GM19240 (cell line): Measurements from ENCODE around the gene CYBRD1.
A peak's percentile ranks its signal among the peaks of the same experiment; 100 is the strongest.
"Not testable (repeated sequence)": the region's sequence is repeated elsewhere in the genome, so short reads cannot be mapped to it uniquely, and the experiment has no call there.

Source experiments
- DNase-seq: peaks from one replicate; pipeline ENCODE4 v3.0.0; 2011; ENCODE audit warnings: low spot score; ENCODE audit not compliant: insufficient read length

Gene CYBRD1

DNA sequence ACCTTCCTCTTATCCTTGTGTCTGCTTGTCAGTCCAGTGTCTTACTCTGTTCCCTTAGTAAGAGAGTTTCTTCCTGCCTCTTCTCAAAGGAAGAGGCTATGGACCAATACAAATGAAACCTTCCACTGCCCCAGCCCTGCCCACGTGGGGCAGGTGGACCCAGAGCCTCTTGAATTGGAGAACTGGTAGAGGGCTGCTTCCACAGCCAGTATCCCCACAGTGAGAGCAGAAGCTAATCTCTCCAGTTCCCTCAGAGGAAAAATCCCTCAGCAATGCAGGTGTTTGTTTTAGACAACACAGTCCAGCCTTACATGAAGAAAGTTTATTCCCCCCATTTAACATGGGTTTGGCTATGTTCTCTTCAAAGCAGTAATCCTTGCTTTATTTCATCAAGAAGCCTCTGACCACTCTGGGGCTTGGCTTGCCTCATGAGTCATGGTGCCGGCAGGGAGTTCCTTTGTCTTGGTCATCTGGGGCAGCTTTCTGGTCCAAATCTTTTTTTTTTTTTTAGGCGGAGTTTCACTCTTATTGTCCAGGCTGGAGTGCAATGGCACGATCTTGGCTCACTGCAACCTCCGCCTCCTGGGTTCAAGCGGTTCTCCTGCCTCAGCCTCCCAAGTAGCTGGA, 6.5 kb upstream of the CYBRD1 start:
- DNase-seq: no peak

DNA sequence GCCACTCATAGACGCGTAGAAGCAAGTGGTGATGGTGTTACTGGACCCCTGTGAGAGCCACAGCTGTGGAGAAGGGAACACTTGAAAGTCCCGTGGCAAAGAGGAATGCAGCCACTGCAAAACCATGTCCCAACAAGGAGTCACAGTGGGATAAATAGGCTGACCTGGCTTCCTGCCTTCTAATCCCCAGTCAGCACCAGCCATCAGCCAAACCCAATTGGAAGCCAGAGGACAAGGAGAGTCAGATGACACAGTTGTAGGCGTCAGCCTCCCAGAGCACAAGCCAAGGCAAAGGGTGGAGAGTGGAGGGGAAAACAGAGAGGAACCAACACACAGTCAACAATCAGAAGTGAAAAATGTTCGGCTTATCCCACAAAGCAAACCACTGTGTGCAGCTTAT, 5.5 kb upstream of the CYBRD1 start:
- DNase-seq: no peak

DNA sequence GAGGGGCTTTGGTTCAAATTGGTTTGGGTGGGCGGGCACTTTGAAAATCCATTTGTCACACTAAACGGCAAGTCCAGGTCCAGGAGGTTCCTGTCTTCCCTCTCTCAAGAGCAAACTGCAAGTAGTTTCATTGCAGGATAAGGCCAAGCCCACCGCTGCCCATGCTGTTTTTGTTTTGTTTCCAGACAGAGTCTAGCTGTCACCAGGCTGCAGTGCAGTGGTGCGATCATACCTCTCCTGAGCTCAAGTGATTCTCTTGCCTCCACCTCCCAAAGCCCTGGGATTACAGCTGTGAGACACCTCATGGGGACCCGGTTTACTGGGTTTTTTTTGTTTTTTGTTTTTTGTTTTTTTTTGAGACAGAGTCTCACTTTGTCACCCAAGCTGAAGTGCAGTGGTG, 1.8 kb upstream of the CYBRD1 start:
- no peak for DNase-seq

DNA sequence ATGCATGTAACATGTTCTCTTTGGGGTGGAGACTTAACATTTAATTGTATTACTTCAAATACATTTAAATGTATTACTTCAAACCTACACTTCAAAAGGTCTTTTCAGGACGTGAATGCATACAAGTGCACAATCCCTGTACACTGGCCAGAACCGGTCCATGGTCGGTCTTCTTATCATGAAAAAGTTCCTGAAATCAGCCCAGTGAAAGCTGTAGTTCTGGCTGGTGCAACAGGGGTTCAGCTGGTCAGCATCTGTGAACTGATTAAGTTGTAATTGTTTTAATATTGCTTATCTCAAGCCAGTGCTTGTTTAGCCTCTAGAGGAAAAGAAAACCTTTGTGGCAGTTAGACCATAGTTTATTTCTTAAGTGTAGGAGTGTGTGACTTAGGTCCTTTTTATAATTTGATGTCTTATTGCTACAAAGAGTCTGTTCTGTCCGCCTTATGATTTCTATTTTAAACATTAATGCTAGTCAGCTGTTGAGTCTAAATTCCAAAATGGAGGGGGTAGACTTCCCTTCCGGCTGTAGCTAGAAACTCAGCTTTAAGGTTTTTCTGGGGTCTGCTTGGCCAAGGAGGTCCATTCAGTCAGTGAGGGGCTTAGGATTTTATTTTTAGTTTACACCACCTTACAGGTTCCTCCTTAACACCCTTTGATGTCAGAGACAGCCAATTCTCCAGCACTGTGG, 768 bp upstream of the CYBRD1 start:
- no peak for DNase-seq

DNA sequence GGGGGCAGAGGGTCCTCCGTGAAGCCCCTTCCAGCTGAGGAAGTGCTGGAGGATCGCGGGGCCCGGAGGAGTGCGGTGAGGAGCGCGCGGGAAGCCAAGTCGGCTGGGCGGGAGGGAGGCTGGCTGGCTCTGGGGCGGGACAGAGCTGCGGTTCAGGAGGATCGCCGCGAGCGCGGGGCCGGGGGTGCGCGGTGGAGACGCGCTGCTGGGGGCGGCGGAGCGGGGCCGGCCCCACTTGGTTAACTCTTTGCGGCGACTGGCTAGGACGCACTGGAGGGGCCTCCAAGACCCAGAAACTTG, 464 bp downstream of the CYBRD1 start:
- peak; percentile 9 for DNase-seq

DNA sequence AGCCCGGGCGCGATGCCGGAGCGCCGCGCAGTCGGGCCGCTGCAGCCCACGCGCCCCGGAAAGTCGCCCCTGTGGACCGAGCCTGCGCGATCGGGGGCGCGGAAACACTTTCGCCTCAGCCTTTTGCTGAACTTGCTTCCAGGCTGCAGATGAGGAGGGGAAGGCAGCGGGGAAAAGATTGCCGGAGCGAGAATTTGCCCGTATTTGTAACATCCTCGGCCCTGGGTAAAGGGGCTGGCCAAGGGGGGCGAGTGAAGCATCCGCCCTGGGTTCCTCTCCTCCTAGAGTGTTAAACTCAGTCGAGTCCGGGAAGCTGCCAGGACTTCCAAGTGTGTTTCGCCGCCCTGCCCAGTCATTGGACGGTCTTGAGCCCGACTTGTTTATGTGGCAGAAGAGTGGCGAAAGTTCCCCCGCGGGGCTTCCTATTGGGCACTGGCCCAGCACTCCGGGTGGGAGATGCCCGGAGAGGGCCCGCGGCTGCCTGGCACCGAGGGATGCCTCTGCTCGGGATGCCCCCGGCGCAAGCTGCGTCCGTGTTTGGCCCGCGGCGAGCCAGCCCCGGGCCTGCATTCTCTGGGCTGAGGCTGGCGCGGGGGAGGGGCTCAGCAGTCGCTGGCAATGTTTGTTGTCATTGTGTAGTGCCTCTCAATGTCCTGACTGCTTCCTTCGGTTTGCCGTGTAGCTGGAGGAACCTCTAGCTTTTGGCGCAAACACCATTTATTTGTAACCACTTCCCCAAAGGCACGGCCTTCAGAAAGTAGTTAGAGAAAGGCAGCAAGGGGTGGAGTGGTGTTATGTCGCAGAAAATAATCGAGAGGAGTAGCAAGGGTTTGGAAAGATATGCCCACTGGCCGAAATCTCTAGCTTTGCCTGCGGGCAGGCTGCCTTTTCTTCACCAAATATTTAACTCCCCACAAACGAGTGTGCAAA, 1.1 kb downstream of the CYBRD1 start:
- DNase-seq: no peak

DNA sequence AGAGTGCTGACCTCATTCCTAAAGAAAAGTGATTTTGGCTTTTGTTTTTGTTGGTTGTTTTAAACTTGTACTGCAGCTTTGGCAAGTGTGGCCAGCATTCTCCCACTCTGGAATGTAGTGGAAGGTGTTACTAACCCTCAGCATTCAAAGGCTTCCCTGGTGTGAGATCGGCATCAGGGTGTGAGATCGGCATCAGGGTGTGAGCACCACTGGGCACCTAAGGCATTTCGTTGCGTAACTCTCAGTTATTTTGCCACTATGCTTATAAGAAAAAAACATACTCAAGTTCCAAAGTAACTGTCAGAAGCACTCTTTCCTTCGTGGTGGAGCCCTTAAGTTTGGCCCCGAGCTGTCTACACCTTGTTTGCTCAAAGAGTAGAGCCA, 1.7 kb downstream of the CYBRD1 start:
- no peak for DNase-seq

DNA sequence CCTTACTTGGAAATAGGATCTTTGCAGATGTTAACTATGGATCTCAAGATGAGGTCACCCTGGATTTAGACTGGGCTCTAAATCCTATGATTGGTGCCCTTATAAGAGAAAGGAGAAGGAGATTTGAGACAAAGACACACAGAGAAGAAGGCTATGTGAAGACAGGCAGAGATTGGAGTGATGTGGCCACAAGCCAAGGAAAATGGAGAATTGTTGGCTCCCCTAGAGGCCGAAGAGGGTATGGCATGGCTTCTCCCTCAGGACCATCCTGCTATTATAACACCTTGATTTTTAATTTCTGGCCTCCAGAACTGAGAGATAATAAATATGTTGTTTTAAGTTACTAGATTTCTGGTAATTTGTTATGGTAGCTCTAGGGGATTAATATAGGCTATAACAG, 7.6 kb downstream of the CYBRD1 start:
- no peak for DNase-seq

DNA sequence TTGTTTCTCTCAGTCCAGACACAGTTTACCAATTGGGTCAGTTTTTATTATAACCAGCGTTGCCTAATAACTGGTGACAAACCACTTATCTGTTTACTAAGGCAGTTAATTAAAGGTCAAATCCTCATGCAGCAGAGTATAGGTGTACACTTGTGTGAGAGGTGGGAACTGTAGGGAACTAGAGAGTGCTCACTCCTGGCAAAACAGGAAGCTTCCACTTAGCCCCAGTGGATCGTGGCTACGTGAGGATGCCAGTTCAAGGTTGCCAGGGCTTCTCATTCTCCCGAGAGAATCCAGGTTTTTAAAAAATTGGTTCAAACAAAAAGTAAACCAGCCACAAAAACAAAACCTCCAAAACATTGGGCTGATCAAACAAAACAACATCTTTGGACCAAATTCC, 8.1 kb downstream of the CYBRD1 start:
- DNase-seq: no peak

DNA sequence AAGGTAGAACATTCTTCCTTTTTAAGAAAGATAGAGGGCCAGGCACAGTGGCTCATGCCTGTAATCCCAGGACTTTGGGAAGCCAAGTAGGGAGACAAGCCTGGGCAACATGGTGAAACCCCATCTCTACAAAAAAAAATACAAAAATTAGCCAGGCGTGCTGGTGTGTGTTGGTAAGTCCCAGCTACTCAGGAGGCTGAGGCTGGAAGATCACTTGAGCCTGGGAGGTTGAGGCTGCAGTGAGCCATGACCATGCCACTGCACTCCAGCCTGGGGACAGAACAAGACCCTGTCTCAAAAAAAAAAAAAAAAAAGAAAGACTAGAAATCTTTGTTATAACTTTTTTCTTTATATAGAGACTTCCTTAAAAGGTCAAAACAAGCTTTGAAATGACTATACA, 8.6 kb downstream of the CYBRD1 start:
- not testable (repeated sequence) for DNase-seq

DNA sequence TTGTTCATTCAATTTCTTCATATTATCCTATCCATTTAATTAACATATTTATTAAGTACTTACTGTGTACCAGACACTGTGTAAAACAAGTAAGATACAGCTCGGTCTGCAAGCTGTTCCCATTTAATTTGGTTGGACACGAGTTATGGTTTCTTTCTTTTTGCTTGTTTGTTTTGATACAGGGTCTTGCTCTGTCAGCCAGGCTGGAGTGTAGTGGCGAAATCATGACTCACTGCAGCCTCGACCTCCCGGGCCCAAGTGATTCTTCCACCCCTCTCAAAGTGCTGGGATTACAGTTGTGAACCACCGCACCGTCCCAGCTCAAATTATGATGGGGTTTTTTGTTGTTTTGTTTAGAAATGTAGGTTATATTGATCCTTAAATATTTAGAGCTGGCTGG, 9.0 kb downstream of the CYBRD1 start:
- DNase-seq: no peak

DNA sequence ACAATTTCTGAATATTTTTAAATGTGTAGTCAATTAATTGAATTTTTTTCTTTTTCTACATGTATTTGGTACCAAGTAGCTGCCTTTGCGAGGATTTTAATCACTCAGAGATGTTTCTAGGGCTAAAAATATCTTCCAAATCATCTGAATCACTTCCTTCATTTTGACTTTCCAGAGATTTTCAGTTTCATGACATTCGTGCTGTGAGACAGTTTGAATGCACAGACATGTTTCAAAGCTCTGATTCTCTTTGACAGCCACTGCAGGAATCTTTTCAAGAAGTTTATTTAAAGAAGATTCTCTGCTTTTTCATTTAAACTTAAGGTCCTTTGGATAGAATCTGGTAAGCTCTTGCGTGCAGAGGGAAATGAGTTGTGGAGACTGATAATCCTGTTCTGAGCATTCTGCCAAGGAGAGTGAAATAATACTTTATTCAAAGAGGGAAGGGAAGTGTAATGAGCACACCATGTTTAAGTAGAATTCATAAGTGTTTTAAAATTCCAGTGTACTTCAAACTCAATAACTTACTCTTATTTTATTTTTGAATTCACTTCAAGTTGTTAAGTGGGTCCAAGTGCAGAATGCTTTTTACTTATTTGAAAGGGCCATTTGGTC, 9.7 kb downstream of the CYBRD1 start:
- no peak for DNase-seq

DNA sequence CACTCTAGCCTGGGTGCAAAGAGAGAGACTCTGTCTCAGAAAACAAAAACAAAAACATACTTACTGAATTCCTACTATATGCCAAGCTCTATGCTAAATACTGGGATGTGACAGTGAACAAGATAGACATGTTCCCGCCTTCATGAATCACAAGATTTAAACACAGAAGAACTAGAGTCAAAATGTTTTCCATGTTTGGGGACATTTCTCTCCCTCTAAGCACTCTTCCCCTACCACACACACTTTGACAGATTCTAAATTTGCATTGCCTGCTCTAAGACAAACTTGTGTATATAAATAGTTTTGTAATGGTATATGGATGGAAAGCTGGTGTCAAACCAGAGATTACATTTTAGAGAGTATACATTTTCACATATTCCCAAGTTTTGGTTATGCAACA, 11.1 kb downstream of the CYBRD1 start:
- DNase-seq: no peak

DNA sequence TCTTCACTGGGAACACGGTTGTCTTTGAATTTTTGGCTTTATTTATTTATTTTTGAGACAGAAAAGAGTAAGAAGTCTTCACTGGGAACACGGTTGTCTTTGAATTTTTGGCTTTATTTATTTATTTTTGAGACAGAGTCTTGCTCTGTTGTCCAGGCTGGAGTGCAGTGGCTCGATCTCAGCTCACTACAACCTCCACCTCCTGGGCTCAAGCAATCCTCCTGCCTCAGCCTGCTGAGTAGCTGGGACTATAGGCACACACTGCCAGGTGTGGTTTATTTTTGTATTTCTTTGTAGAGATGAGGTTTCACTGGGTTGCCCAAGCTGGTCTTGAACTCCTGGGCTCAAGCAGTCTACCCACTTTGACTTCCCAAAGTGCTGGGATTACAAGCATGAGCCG, 13.3 kb downstream of the CYBRD1 start:
- not testable (repeated sequence) for DNase-seq

DNA sequence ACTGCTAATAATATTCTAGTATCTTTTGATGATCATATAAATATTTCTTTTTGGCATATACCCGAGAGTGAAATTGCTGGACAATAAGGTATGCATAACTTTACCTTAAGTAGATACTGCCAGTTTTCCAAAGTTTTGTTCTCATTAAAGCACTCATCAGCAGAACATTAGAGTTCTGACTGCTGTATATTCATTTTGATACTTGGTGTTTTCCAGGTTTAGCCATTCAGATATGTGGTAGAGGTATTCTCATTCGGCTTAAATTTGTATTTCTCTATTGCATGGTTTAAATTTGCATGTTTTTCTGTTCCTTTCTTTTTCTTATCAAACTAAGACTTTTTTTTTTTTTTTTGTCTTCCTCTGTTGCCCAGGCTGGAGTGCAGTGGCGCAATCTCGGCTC, 18.2 kb downstream of the CYBRD1 start:
- no peak for DNase-seq

DNA sequence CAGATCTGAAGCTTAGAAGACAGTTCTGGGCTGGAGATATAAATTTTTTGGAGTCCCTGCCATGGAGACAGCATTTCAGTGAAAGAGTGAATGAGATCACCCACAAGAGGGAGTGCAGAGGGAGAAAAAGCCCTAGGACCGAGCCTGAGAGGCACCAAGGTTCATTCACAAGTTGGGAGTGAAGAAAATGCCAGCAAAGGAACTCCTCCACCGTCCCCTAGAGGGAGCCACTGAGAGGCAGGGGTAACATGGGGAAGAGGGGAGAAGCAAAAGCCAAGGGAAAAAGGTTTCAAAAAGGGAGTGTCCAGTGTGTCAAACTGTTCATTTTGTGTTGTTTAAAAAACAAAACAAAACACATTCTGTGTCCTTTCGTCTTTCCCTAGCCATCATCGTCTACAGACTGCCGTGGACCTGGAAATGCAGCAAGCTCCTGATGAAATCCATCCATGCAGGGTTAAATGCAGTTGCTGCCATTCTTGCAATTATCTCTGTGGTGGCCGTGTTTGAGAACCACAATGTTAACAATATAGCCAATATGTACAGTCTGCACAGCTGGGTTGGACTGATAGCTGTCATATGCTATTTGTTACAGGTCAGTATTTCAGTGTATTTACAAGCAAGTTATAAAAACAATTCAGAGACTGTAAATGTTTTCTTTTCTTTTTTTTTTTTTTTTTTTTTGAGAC, 19.1 kb downstream of the CYBRD1 start:
- no peak for DNase-seq

DNA sequence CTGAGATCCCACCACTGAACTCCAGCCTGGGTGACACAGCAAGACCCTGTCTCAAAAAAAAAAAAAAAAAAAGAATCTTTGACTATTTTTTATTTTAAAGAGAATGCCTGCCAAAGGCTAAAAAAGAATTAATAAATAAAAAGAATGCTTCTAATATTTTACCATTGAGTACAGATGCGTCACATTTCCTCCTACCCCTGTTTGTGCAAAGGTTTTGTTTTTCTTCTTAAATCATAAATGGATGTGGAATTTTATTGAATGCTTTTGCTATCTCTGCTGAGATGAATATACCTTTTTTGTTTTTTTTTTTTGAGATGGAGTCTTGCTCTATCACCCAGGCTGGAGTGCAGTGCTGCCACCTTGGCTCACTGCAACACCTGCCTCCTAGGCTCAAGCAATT, 22.8 kb downstream of the CYBRD1 start:
- DNase-seq: no peak

DNA sequence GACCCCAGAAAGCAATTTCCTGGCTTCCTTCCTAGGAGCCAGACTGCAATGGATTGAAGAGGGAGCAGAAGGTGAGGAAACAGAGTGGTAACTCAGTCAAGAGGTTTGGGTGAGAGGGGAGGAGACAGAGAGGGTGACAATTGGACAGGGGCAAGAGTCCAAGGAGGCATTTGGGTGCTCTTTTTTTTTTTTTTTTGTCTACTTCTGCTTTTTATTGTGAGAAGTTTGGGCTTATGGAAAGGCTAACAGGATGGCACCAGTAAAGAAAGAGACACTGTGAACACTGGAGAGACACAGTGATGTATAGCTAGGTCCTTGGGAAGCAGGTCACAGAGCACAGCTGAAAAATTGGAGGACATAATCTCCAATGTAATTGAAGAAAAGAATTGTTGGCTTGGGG, 25.0 kb downstream of the CYBRD1 start:
- no peak for DNase-seq

DNA sequence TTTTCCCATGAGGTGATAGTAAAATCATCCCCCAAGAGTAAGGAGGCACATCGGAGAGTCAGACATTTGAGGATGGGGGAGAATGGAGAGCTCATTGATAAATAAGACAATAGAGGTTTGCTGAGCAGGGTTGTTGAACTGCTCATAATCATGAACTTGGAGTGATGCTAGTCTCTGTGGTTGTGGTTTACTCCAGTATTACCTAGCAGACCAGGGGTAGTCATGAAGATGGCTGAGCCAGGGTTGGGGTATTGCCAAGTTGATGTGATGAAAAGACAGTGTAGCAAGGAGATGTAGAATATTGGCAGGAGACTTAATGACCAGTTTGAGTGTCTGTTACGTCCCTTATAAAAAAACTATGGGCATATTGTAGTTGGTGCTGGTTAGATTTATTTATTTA, 25.4 kb downstream of the CYBRD1 start:
- DNase-seq: no peak

DNA sequence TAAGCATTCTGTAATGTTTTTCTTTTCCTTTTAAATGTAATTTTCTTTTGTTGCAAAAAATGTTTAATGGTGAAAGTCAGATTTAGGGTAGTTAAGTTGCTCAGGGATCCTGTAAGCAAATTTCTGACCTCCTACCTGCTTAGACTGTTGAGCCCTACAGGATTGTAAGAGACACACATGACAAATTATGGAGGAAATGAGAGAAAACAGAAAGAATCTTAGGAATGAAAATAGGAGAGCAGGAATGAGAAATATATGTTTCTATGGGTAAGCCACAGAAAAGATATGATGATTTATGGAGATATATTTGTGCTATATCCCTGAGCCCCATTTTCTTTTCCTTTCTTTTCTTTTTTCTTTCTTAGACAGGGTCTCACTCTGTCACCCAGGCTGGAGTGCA, 28.3 kb downstream of the CYBRD1 start:
- no peak for DNase-seq

DNA sequence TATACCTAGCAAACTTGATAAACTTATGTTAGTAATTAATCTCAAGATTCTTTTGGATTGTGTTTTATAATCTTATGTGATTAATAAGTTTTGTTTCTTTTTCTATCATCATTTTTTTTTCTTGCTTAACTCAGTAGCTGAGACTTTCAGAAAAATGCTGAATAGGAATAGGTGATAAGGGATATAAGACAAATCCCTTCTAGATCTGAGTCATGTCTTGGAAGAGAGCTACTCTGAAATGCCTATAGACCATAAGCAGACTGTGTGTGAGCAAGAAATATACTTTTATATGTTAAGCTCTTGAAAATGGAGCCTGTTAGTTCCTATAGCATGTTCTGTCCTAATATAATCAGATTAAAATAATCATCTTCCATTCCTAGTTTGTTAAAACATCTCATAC, 29.6 kb downstream of the CYBRD1 start:
- DNase-seq: no peak

DNA sequence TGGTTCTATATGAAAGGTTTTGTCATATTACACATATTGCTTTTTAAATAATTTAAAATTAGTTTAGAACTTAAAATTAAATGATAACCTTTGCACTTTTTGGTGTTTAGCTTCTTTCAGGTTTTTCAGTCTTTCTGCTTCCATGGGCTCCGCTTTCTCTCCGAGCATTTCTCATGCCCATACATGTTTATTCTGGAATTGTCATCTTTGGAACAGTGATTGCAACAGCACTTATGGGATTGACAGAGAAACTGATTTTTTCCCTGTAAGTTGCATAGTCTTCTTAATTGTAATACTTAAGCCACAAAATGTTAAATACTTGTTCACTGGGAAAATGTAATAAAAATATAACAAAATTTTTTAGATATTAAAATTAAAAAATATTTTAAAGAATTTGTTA, 31.0 kb downstream of the CYBRD1 start:
- DNase-seq: no peak
